HG02642 (cell line): Measurements from ENCODE around the gene PGM2.
A peak's percentile ranks its signal among the peaks of the same experiment; 100 is the strongest.
"Not testable (repeated sequence)": the region's sequence is repeated elsewhere in the genome, so short reads cannot be mapped to it uniquely, and the experiment has no call there.

ENCODE experiments used
- ATAC-seq: cut with Tn5 transposase; IDR thresholded peaks from one replicate; pipeline ENCODE4 v1.9.1; 2021; ENCODE audit warnings: mild to moderate bottlenecking; ENCODE audit not compliant: unreplicated experiment, poor library complexity

The PGM2 gene

DNA sequence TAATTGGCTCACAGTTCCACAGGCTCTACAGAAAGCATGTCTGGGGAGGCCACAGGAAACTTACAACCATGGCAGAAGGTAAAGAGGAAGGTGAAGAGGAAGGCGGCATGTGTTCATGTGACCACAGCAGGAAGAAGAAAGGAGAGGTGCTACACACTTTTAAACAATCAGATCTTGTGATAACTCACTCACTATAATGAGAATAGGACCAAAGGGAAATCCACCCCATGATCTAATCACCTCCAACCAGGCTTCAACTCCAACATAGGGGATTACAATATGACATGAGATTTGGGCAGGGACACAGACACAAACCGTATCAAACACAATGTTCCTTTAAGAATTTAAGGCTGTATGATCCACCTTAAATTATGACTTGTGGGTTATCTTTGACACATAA is 10.5 kb upstream of the PGM2 start:
- ATAC-seq, result no peak

DNA sequence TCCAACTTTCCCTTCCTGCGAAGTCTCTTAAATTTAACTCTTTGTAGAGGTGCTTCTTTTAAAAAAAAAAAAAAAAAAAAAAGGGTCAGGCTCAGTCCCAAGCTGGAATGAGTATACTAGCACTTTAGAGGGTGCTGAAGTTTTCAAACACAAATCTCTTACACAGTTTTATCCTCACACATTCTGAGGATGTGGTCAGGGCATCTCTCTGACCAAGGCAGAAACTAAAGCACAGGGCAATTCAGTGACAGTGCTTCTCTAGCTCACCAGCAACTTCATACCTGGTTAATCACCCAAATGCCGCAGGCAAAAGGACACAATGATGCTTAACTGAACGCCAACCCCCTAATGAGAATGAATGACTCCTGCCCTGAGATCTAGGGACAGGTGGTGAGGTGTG is 9.8 kb upstream of the PGM2 start:
- no peak for ATAC-seq

GRCh38 chr4:37818752-37819151 is 7.7 kb upstream of the PGM2 start:
- no peak for ATAC-seq

- not testable (repeated sequence) for ATAC-seq
These were observed 6.0 kb upstream of the PGM2 start for GRCh38 chr4:37820458-37820857.

GRCh38 chr4:37821953-37822605 is 4.4 kb upstream of the PGM2 start:
- ATAC-seq, result no peak

DNA sequence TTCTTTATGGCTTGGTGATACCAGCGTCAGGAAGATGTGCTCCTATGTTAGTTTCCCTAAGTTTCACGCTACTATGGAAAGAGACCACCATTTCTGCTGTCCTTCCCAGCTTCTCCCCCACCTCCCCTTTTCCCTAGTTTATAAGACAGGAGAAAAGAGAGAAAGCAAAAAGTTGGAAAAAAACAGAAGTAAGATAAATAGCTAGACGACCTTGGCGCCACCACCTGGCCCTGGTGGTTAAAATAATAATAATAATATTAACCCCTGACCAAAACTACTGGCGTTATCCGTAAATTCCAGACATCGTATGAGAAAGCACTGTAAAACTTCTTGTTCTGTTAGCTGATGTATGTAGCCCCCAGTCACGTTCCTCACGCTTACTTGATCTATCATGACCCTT is 985 bp upstream of the PGM2 start:
- not testable (repeated sequence) for ATAC-seq

- ATAC-seq, result peak; percentile 0
These were observed 555 bp upstream of the PGM2 start for GRCh38 chr4:37825968-37826294.

DNA sequence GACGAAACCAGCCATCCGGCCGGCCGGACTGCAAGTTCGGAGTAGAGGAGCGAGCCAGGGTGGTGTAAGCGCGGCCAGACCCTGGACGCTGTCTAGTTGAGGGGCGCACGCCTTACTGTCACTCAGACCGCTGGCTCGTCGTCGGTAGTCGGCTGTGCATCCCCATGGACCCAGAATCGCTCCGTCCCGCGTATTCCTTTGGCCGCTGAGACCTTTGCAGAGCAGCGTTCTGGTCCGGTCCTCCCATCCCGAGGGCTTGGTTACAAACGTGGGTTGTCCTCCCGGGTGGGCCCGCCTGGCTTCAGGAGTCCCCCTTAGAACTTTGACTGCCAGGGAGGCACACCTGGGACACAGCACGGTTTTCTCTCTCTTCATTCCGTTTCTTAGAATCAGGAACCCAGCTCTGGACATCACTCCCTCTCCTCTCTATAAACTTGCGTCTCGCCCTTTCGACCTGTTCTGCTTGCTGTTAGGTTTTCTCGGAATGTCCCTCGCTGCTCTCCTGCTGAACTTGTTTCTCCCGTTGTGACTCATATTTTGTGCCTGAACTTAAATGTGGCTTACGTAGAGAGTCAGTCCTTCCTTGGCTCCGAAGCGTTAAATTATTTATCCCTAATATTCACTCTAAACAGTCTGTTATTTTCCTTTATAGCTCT is 672 bp downstream of the PGM2 start:
- peak; percentile 50 for ATAC-seq

GRCh38 chr4:37827802-37828321 is 1.4 kb downstream of the PGM2 start:
- ATAC-seq, result no peak

- ATAC-seq, result no peak
These were observed 2.4 kb downstream of the PGM2 start for GRCh38 chr4:37828843-37829242.

- no peak for ATAC-seq
These were observed 4.2 kb downstream of the PGM2 start for GRCh38 chr4:37830640-37831039.

- ATAC-seq, result no peak
These were observed 8.5 kb downstream of the PGM2 start for GRCh38 chr4:37835031-37835430.

GRCh38 chr4:37835806-37836205 is 9.3 kb downstream of the PGM2 start:
- no peak for ATAC-seq

GRCh38 chr4:37836274-37836673 is 9.8 kb downstream of the PGM2 start:
- ATAC-seq, result no peak

- ATAC-seq, result no peak
These were observed 10.5 kb downstream of the PGM2 start for GRCh38 chr4:37836838-37837440.

- ATAC-seq, result no peak
These were observed 11.0 kb downstream of the PGM2 start for GRCh38 chr4:37837446-37837845.

DNA sequence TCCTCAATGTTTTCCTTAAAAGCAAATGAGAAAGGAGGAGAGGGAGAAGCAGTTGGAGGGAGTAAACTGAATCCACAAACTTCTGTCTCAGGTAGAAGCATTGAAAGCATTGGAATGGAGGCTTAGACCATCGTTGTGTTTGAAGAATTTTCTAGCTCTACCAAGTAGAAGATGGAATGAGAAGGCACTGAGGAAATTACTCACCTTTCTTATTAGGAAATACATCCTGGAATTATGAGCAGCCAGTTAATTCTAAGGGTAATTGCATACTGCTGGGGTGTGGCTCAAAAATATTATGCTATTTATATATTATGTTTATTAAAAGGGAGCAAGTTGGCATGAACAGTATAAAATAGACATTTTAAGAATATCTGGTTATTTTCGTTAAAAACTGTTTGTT is 12.9 kb downstream of the PGM2 start:
- no peak for ATAC-seq

GRCh38 chr4:37844204-37844603 is 17.7 kb downstream of the PGM2 start:
- no peak for ATAC-seq

DNA sequence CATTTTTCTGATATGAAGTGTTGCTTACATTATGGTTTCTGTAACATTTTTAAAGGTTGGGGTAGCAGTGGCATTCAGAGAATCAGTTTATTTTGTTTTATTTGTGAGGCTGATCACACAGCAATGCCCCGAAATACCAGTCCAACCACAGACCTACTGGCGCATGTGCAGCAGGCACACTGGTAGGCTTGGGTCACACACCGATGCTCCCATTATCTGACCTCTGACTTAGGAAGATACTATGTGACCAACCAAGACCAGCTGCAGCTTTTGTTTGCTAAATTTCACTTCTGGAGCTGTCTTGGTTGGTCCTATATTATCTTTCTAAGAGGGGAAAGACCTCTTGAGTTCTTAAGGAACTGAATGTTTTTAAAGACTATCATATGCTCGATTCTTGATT is 18.7 kb downstream of the PGM2 start:
- no peak for ATAC-seq

DNA sequence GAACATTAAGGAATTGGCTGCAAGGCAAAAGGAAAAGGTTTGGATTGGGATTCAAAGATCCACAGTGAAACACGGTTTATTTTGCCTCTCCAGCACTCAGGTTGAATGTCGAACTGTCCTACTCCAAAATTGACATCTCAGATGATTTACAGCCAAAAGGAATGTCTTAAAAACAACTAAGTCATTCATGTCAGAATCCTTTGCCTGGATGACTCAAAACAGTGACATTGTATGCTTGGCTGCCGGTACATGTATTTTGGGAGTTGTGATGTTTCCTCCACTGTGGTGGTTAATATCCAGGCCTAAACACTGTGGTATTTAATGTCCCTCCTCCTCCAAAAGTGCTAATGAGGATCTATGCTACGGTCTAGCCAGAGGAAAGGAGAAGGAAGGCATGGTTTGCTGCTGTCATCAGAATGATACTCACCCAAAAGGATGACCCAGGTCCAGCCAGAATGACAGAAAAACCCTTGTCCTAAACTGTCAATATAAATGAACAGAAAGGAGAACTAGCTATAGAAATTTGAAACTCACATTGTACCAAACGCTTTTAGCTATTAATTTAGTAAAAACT is 20.9 kb downstream of the PGM2 start:
- ATAC-seq, result no peak

- ATAC-seq, result no peak
These were observed 25.9 kb downstream of the PGM2 start for GRCh38 chr4:37852376-37852775.
